GM19023 (cell line): Measurements from ENCODE around the gene APOBEC3B.
"Not testable (repeated sequence)": the region's sequence is repeated elsewhere in the genome, so short reads cannot be mapped to it uniquely, and the experiment has no call there.

Experiments
- ATAC-seq: cut with Tn5 transposase; IDR thresholded peaks from one replicate; pipeline ENCODE4 v1.9.1; 2021; ENCODE audit warnings: mild to moderate bottlenecking, moderate library complexity; ENCODE audit not compliant: unreplicated experiment

Gene APOBEC3B

DNA sequence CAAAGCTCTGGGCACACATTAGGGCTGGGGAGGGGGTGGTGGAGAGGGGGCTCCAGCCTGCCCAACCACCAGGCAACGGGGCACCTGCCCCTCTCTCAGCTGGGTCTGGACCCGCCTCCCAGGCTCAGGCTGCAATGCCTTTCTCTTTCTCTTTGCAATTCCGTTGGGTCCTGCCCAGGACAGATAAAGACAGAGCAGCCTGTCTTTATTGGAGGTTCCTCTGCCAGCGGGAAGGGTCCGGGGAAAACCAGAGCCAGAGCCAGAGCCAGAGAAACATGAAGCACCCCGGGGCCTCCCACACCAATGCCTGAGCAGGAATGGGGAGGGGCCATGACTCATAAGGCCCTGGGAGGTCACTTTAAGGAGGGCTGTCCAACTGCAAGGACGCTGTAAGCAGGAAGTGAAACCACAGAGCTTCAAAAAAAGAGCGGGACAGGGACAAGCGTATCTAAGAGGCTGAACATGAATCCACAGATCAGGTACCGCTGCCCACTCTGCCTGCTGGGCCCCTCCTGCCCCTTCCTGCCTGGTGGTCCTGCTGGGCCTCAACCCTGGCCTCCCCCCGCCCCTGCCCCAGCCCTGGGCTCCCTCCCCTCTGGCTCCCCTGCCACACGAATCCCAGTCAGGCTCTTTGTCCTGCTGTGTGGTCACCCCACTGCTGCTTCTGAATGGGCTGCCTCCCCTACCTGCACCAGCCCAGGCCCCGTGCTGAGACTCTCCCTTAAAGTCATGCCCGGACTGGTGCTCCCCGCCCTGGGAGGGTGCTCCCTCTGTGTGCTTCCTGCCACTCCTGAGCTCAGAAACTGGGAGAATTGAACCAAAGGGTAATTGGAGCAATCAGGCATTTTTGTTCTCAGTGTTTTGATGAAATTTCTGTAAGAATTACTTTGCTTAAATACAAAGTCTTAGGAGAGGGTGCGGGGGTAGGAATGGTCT lies at the start of gene APOBEC3B:
Gene APOBEC3B (plus strand): TSS at position 356 of the 936 bp plus-strand sequence. CDS start 107 bp downstream, at position 463.
- peak; percentile 56 for ATAC-seq

DNA sequence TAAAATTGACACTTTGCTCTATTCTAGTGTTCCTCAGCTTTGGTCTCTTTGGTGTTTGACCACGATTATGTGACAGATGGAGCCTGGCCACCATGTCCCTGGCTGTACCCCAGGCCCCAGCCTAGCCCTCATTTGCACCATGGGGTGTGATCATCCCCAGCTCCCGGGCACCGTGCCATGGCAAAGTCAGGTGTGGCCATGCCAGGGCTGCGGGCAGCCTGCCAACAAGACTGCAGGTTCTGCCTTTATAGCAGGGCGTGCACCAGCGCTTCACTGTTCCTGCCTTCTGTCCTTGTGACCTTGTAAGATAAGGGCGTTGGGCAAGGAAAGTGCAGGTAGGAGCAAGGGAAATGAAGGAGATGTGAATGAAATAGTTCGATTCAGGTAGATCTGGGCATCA lies 47.1 kb upstream of the APOBEC3B start:
- ATAC-seq: no peak

DNA sequence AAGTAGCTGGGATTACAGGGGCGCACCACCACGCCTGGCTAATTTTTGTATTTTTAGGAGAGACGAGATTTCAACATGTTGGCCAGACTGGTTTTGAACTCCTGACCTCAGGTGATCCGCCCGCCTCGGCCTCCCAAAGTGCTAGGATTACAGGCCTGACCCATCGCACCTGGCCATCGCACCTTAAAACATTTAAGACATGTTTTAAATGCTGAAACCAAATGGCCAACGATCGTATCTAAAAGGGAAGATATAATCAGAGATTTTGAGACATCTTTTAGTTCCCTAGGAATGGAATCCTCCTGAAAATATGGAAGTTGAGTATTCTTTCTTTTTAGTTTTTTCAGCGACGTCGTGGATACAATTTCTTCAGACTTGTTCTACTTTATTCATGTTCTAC lies 46.5 kb upstream of the APOBEC3B start:
- ATAC-seq: no peak

DNA sequence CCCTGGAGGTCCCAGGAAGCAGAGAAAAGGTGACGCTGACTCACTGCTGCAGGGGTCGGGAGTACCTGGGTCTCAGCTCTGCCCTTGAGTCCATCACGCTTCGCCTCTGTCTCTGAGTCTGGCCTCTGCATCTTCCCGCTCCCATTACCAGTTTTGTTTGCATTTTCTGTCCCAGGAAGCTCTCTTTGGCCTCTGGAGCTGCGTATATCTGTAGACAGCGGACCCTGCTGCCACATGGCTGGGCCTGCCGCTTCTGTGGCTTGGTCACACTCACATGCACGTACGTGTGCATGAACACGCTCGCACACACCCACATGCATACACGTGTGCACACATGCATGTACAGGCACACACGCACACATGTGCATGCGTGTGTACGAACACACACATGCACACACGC lies 45.6 kb upstream of the APOBEC3B start:
- ATAC-seq: no peak

DNA sequence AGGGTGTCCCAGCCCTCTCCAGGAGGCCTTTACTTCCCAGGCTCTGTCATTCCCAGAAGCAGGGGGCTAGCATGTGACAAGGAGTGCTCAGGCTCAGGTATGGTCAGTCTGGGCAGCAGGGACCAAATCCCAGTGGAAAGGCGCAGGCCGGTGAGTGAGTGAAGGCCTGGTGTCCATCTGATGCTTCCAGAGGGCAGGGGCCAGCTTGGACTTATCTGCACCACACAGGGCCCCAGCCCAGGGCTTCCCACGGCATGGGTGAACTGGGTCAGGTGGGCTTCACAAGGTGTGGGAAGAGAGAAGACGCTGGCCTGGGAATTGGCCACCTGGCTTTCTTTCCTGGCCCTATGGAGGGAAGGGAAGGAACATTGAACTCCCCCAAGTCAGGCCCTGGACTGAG lies 45.1 kb upstream of the APOBEC3B start:
- ATAC-seq: no peak

DNA sequence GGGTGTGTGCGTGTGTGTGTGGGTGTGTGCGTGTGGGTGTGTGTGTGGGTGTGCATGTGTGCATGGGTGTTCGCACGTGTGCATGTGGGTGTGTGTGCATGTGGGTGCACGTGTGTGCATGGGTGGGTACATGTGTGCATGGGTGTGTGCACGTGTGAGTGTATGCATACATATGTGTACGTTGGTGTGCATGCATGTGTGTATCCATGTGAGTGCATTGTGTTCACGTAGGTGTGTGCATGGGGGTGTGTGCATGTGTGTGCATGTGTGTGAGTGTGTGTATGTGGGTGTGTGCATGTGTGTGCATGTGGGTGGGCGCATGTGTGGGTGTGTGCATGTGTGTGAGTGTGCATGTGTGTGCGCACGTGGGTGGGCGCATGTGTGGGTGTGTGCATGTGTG lies 44.6 kb upstream of the APOBEC3B start:
- ATAC-seq: no peak

DNA sequence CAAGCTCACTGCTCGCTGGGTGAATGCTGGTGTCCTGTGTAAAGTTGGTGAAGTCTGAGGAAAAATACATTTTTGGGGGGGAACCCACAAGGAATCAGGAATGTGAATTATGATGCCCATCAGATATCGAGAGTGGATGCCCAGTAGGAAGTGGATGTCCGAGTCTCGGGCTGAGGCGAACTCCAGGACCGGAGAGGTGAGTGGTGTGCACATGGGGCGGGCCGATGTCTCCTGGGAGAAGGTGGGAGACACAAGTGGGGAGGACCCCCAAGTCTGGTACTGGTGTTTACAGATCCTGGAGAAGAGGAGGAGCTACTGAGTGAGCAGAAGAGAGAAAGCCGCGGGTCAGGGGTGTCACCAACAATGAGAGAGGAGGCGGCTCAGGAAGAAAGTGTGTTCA lies 43.9 kb upstream of the APOBEC3B start:
- ATAC-seq: no peak

DNA sequence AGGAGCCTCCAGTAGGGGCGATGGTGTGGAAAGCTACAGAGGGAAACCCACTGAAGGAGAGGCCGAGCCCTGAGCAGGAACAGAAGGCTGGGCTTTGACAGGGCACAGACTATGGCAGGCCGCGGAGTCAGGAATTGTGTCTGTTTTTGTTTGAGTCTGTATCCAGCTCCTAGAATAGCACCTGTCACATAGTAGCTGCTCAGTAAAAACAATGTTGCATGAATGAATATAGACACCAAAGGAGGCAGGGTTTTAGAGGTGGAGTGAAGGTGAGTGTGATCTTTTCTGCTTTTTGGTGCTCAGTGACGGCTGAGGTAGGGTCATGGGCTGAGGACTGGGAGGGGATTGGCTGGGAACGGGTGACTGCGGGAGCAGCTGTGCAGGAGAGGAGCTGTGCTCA lies 43.2 kb upstream of the APOBEC3B start:
- no peak for ATAC-seq

DNA sequence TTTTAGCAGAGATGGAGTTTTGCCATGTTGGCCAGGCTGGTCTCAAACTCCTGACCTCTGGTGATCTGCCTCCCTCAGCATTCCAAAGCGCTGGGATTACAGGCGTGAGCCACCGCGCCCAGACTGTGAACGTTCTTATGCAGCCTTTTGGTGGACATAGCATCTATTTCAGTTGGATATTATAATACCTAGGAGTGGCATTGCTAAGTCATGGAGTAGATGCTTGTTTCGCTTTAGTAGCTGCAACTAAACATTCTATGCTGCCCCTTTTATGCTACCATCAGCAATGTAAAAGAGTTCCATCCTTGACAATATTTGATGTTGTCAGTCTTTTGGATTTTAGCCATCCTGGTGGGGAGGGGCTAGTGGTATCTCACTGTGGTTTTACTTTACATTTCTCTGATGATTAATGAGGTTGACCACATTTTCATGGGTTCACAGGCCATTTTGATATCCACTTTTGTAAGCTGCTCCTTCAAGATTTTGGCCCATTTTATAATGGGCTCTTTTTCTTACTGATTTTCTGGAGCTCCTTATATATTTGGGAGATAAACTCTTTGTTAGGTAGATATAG lies 41.2 kb upstream of the APOBEC3B start:
- ATAC-seq: no peak

DNA sequence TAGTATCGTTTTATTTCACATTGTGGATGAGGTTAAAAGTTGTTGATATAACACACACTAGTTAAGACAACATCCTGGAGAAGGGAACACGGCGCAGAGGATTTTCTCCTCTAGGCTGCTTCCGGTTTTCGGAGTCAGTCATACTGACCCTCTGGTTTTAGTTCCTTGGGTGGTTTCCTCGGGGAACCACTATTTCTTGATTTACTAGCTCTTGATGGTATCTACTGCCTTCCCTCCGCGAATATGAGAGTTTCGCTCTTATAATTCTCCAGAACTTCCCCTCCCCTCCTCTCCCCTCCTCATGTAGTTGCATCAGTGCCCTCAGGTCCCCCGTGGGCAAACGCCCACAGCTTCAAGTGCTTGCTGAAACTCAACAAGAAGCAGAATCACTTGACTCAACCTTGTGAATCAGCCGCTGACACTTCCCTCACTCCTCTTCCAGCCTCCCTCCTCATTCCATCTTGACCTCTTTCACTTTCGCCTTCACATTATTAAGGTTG lies 40.6 kb upstream of the APOBEC3B start:
- peak; percentile 56 for ATAC-seq

DNA sequence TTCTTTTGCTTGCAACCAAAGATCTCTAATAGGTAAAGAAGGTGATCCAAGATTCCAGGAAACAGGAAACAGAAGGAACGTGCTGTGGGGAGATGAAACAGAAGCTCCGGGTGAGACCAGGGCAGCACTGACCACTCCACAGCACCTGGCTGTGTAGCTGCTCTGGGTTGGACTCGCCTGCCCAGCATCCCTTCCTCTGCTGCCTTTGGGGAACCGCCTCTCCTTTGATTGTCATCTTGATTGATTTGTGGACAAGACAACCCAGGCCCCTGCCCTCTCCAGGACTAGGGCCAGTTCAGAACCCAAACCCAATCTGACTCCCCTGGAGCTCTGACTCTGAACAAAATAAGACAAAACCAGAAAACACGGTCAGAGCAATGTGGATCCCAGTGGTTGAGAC lies 39.4 kb upstream of the APOBEC3B start:
- ATAC-seq: no peak

DNA sequence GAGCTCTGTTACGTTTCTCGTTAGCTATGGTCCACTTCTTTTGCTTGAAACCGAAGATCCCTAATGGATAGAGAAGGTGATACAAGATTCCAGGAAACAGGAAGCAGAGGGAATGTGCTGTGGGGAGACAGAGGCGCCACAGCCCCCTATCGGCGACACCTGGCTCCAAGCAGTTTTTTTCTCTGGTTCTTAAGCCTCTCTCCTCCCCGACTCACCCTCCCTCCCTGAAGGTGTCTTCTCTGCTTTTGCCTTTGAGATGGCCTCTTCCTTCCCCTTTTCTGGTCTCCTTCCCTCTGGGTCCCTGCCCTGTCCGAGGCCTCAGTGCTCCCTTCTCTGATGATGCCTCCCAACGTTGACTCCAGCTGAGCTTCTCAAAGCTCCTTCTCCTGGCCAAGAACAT lies 38.9 kb upstream of the APOBEC3B start:
- no peak for ATAC-seq

DNA sequence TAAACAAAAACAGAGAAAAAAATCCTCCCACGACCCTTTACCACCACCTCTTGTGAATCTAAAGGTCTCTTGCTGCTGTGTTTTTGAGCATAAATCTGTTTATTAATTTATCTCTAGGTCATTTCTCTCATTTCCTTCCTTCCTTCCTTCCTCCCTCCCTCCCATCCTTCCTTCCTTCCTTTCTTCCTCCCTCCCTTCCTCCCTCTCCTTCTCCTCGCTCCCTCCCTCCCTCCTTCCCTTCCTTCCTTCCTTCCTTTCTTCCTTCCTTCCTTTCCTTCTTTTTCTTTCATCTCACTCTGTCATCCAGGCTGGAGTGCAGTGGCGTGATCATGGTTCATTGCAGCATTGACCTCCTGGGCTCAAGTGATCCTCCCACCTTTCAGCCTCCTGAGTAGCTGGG lies 38.3 kb upstream of the APOBEC3B start:
- no peak for ATAC-seq

DNA sequence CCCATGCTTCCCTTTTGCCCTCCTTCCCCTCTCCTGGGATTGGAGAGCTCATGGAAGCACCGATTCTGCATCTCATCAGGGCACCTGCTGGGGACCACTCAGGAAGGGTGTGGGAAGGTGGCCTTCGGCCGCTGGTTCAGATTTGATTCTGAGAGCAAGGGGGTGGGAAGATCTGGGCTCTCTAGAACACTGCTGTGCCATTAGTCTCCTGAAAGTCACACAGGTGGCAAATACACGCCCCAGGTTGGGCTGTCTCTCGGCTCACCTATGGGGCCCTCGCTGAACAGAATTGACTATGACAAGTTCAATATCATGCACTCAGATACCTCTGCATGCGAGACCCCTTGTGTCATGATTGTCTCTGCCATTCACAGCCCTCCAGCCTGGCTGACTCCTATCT lies 37.5 kb upstream of the APOBEC3B start:
- no peak for ATAC-seq

DNA sequence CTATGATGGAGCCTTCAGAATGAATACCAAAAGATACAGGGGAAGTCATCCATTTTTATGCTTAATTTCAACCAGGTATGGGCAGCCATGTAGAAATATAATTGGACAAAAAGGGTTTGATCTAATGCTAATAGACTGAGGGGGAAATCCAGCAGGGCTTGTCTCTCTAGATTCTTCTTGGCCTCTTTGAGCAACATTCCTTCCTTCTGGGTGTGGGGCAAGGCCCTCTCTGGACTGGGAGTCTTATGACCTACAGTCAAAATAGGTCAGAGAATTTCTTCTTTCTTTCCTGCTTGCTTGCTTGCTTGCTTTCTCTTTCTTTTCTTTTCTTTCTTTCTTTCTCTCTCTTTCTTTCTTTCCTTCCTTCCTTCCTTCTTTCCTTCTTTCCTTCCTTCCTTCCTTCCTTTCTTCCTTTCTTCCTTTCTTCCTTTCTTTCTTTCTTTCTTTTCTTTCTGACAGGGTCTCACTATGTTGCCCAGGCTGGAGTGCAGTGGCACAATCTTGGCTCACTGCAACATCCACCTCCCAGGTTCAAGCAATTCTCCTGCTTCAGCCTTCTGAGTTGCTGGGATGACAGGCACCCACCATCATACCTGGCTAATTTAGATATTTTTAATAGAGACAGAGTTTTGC lies 36.3 kb upstream of the APOBEC3B start:
- not testable (repeated sequence) for ATAC-seq

DNA sequence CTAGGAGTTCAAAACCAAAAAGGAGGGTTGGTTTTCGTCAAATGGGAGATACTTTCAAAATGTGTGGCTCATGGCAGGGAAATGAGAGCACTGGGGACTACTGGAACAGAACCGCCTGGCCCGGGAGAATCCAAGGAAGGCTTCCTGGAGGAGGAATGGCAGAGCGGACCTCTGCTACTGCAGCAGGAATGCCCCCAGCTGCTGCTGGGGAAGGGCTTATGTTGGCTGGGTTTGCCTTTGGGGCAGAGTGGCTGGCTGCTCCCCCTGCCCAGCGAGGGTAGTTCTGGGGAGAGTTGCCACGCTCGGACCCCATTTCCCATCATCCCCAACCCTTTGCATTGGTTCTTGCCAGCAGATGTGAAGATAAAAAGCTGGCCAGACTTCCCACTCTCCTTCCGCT lies 35.4 kb upstream of the APOBEC3B start:
- no peak for ATAC-seq

DNA sequence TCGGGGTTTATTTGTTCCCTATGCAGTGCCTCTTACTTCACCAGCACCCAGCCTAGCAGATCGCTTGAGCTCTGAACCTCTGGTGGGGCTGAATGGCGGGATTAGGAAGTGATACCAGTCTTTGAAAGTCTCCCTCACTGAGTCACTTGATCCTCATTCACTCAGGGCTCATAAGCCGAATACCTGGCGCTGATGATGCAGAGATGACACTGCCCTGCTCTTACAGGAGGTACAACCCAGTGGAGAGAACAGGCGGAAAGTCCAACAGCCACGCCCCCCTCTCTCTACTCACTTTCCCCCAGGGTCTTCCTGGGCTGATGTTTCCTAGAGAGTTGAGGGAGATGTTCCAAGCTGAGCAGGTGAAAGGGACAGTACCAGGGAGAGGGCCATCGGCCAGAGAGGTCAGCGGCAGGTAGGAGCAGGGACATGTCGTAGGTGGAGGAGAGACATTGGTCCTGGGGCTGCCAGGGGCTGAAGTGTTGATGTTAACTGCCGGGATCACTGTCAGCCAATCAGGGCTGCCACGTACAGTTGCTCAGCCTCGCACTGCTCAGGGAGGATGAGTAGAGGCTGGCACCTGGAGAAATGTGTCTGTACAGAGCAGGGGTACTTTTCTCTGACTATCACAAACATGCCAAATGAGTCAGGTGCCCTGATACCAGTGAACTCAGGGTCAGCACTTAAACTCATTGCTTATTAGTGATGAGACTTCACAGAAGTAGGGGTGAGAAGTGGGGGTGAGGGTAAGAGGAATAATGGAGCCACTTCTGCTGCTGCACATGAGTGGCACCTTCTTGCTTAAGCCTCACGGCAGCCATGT lies 34.6 kb upstream of the APOBEC3B start:
- no peak for ATAC-seq

DNA sequence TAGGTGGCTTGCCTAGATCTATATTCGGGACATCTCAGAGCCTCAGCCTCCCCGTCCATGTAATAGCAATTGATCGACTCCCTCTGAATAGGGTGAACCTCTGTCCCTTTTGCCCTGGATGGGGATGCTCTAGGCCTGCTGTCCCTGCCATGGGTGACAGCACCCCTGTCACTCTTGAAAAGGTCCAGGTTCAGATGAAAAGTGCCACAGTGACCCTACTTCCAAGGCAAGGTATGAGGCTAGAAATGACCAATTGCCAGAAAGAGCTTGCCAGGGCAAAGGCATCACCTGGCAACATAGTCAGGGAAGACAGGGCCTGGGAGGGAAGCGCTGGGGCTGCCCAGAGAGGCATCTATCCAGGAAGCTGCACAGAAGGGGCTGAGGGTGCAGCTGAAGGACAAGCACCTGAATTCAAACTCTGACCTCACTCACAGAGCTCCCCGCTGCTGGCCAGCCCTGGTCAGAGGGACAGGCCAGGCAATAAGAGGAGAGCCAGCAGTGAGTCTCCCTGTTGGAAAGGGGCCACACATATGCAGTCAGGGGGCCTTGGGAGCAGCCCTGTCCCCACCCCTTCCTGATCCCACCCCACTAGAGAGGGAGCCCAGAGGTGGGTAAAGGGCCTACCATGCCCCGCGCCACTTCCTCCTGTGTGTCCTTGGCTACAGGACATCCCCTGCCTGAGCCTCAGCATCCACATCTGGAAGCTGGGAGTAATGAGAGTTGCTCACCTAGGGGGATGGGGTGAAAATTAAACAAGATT lies 33.8 kb upstream of the APOBEC3B start:
- no peak for ATAC-seq

DNA sequence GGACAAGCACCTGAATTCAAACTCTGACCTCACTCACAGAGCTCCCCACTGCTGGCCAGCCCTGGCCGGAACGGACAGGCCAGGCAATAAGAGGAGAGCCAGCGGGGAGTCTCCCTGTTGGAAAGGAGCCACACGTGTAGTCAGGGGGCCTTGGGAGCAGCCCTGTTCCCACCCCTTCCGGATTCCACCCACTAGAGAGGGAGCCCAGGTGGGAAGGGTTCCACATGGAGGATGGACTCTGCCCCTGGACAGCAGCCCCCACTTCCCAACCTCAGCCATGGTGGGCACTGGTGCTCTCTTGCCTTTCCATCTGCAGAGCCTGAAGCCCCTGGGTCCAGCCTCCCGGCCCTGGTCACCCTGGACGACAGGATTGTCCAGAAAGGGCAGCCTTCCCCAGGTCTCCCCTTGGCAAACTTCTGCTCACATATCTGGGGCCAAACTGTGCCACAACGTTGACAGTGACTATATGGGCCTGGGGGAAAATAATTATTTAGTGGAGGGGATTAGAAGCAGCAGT lies 32.2 kb upstream of the APOBEC3B start:
- ATAC-seq: no peak
